GM12864 (cell line): Measurements from ENCODE around the gene C5orf52.
"Not testable (repeated sequence)": the region's sequence is repeated elsewhere in the genome, so short reads cannot be mapped to it uniquely, and the experiment has no call there.

Experiments used
- DNase-seq: peaks from one replicate; pipeline ENCODE4 v3.0.0-alpha.2; 2011; ENCODE audit warnings: low read depth
- H3K4me3 ChIP-seq: 2 replicates; pipeline ENCODE4 v1.5.1; 2011; ENCODE audit warnings: mild to moderate bottlenecking, low read depth, low read length, control low read depth
- CTCF ChIP-seq: IDR thresholded peaks from 2 replicates; pipeline ENCODE4 v1.5.1; 2011; ENCODE audit warnings: low read depth, mild to moderate bottlenecking, moderate library complexity, low read length, control low read depth, inconsistent platforms; ENCODE audit errors: missing control alignments

Gene C5orf52

GRCh38 chr5:157689942-157690689 lies 18.8 kb downstream of the C5orf52 start:
- DNase-seq: peak; percentile 19
- TF ChIP-seq CTCF: peak; percentile 66
- H3K4me3 ChIP-seq: no peak overlapping the region

GRCh38 chr5:157690690-157691433 lies 19.5 kb downstream of the C5orf52 start:
- no peak overlapping the region; the same call in 1 of the 2 replicates for H3K4me3 ChIP-seq
- TF ChIP-seq CTCF: no peak
- DNase-seq: no peak

GRCh38 chr5:157693816-157694215 lies 22.5 kb downstream of the C5orf52 start:
- H3K4me3 ChIP-seq, DNase-seq: not testable (repeated sequence)

- H3K4me3 ChIP-seq, DNase-seq: not testable (repeated sequence)
Observed at GRCh38 chr5:157696154-157696553, 24.8 kb downstream of the C5orf52 start.

GRCh38 chr5:157698674-157699073 lies 27.3 kb downstream of the C5orf52 start:
- H3K4me3 ChIP-seq, DNase-seq: not testable (repeated sequence)

- no peak for DNase-seq
- no peak for TF ChIP-seq CTCF
- H3K4me3 ChIP-seq: no peak overlapping the region
Observed at GRCh38 chr5:157703736-157704135, 32.4 kb downstream of the C5orf52 start.

GRCh38 chr5:157708866-157709265 lies 37.5 kb downstream of the C5orf52 start:
- no peak for TF ChIP-seq CTCF
- DNase-seq: no peak
- H3K4me3 ChIP-seq: no peak overlapping the region

- no peak for TF ChIP-seq CTCF
- no peak for DNase-seq
- H3K4me3 ChIP-seq: no peak overlapping the region
Observed at GRCh38 chr5:157709346-157709745, 38.0 kb downstream of the C5orf52 start.
